Endothelial cell of umbilical vein (primary cell): ENCODE results near the gene NKTR. TPM values are rescaled to one million over a fixed set of nuclear protein-coding genes. Genes with fewer than 3 reads are reported as not detected.
A peak's percentile ranks its signal among the peaks of the same experiment; 100 is the strongest.

ENCODE experiments used
- BruUV-seq: library from RNA; stranded (reverse); fragments of 400-500 nt; replicated peaks from 2 replicates; lab custom pipeline; 2021; lab: Mats Ljungman, UMichigan
- CTCF ChIA-PET: fragments of 300-600, 350-600 bp; sonication (Branson Sonifier 250); formaldehyde crosslinking; loops from one replicate; lab custom pipeline; 2021; ENCODE audit warnings: antibody characterized with exemption, inconsistent platforms; lab: Charles Lee
- POLR2A ChIA-PET: fragments of 300-600, 350-600 bp; sonication (Branson Sonifier 250); formaldehyde crosslinking; loops from one replicate; lab custom pipeline; 2021; ENCODE audit warnings: antibody characterized with exemption, inconsistent platforms; lab: Charles Lee
- DNase-seq: peaks from one replicate; pipeline ENCODE4 v3.0.0-alpha.2; 2011; ENCODE audit warnings: low read depth, low spot score
- FAIRE-seq: peaks from 2 replicates; lab custom pipeline; 2011; peaks lifted over from hg19 to GRCh38; lab: Jason Lieb, UNC
- H2AFZ ChIP-seq: 2 replicates; pipeline ENCODE4 v1.6.0; 2012; ENCODE audit warnings: low read depth, low read length, control low read depth, inconsistent platforms
- H3K27ac ChIP-seq: 2 replicates; pipeline ENCODE4 v1.5.1; 2011; ENCODE audit warnings: low read depth, mild to moderate bottlenecking, control low read depth, low read length, moderate library complexity; ENCODE audit not compliant: insufficient read depth
- H3K27me3 ChIP-seq, 2 experiments: 2 replicates each; pipeline versions ENCODE4 v1.6.0 to v1.6.1; 2011; ENCODE audit warnings: low read length in 2 of 2, mixed read lengths in 1 of 2; ENCODE audit not compliant: control insufficient read depth in 2 of 2, insufficient read depth in 2 of 2
- H3K36me3 ChIP-seq, 2 experiments: 2 replicates in 1 of 2; 3 replicates in 1 of 2; pipeline ENCODE4 v1.5.1; 2011; ENCODE audit warnings: low read length in 2 of 2, mild to moderate bottlenecking in 1 of 2, moderate library complexity in 1 of 2; ENCODE audit not compliant: control insufficient read depth in 2 of 2, insufficient read depth in 2 of 2; ENCODE audit errors: extremely low read depth in 1 of 2
- H3K4me1 ChIP-seq: 3 replicates; pipeline ENCODE4 v1.5.1; 2011; ENCODE audit warnings: mild to moderate bottlenecking, low read length; ENCODE audit not compliant: control insufficient read depth, insufficient read depth; ENCODE audit errors: extremely low read depth
- H3K4me2 ChIP-seq: 2 replicates; pipeline ENCODE4 v1.6.1; 2011; ENCODE audit warnings: low read length, control low read depth, mixed read lengths; ENCODE audit not compliant: insufficient read depth
- H3K4me3 ChIP-seq, 3 experiments: fragments of 200-600 bp in 1 of 3; sonication (generic), shearing (Covaris generic) in 1 of 3; replicated peaks in 1 of 3; 2 replicates each; pipeline ENCODE4 v1.5.1; 2011 to 2016; ENCODE audit warnings: control low read depth in 3 of 3, low read length in 3 of 3, mild to moderate bottlenecking in 2 of 3, inconsistent platforms in 1 of 3, low read depth in 1 of 3, moderate library complexity in 1 of 3; ENCODE audit not compliant: insufficient read depth in 1 of 3
- H3K79me2 ChIP-seq: 2 replicates; pipeline ENCODE4 v1.6.0; 2012; ENCODE audit warnings: low read length, inconsistent platforms; ENCODE audit not compliant: control insufficient read depth, insufficient read depth
- H3K9ac ChIP-seq: replicated peaks from 2 replicates; pipeline ENCODE3; 2011; ENCODE audit warnings: low read length, control low read depth; ENCODE audit not compliant: insufficient read depth; ENCODE audit errors: extremely low read depth
- H3K9me1 ChIP-seq: replicated peaks from 3 replicates; pipeline ENCODE4 v1.6.0; 2011; ENCODE audit warnings: mild to moderate bottlenecking, low read length; ENCODE audit not compliant: control insufficient read depth, insufficient read depth; ENCODE audit errors: extremely low read depth
- H3K9me3 ChIP-seq: replicated peaks from 2 replicates; pipeline ENCODE4 v1.5.1; 2012; ENCODE audit warnings: low read length, inconsistent platforms; ENCODE audit not compliant: control insufficient read depth, insufficient read depth
- H4K20me1 ChIP-seq: replicated peaks from 2 replicates; pipeline ENCODE3; 2011; ENCODE audit warnings: mild to moderate bottlenecking, low read length; ENCODE audit not compliant: control insufficient read depth, insufficient read depth; ENCODE audit errors: extremely low read depth
- EZH2 ChIP-seq: IDR thresholded peaks from 2 replicates; pipeline ENCODE4 v1.6.1; 2012; ENCODE audit warnings: borderline replicate concordance, low read depth, mild to moderate bottlenecking, moderate library complexity, low read length, inconsistent platforms; ENCODE audit not compliant: severe bottlenecking
- FOS ChIP-seq: IDR thresholded peaks from 2 replicates; pipeline ENCODE4 v1.6.1; 2011; ENCODE audit warnings: mild to moderate bottlenecking, low read length, moderate library complexity, borderline replicate concordance; ENCODE audit not compliant: insufficient read depth
- GATA2 ChIP-seq: IDR thresholded peaks from 2 replicates; pipeline ENCODE4 v1.7.0; 2011; ENCODE audit warnings: low read depth, mild to moderate bottlenecking, moderate library complexity, mixed read lengths, low read length; ENCODE audit not compliant: insufficient read length, insufficient read depth
- JUN ChIP-seq: IDR thresholded peaks from 2 replicates; pipeline ENCODE4 v1.6.1; 2011; ENCODE audit warnings: borderline replicate concordance, low read depth; ENCODE audit not compliant: insufficient read length, insufficient read depth
- MAX ChIP-seq: IDR thresholded peaks from 2 replicates; pipeline ENCODE4 v1.6.1; 2011; ENCODE audit not compliant: insufficient read depth, insufficient read length
- MYC ChIP-seq: IDR thresholded peaks from one replicate; pipeline ENCODE4 v1.6.1; 2011; ENCODE audit warnings: mild to moderate bottlenecking, low read depth, low read length
- POLR2A ChIP-seq: IDR thresholded peaks from 2 replicates; pipeline ENCODE4 v1.6.1; 2012; ENCODE audit warnings: low read depth, mild to moderate bottlenecking, control low read depth, low read length
- POLR2AphosphoS5 ChIP-seq: IDR thresholded peaks from 2 replicates; pipeline ENCODE4 v1.6.1; 2012; ENCODE audit warnings: low read depth, mild to moderate bottlenecking, control low read depth, low read length, moderate library complexity; ENCODE audit not compliant: insufficient read depth
- dilution Hi-C: fragments of 300-500 bp; cut with MboI; formaldehyde crosslinking; loops from one replicate; pipeline ENCODE4 v1.15.0; 2019; ENCODE audit warnings: low sequenced_read_pairs; ENCODE audit not compliant: extremely low pct_ligation_motif_present
- intact Hi-C: fragments of 100-400 bp; cut with micrococcal nuclease; formaldehyde crosslinking; loops from one replicate; pipeline ENCODE4 v1.10.0; 2022
- polyA plus RNA-seq, 4 experiments: library from polyadenylated mRNA; depleted of rRNA in 3 of 4; stranded (reverse) in 3 of 4; unstranded in 1 of 4; fragments of >200 nt; gene quantifications; 2 replicates each; pipeline versions ENCODE4 v1.2.1 to v1.2.3, GENCODE V29; 2011 to 2012; ENCODE audit warnings: missing spikeins in 1 of 4
- total RNA-seq: library from RNA; stranded (reverse); gene quantifications from 2 replicates; pipeline ENCODE4 v1.2.3, GENCODE V29; 2021
- TF ChIP-seq, protein P1 (sequence below), 2 donors: IDR thresholded peaks; 1 replicate in 1 of 2; 2 replicates in 1 of 2; pipeline ENCODE4 v1.5.1; 2011; ENCODE audit warnings: low read length in 2 of 2, mild to moderate bottlenecking in 2 of 2, moderate library complexity in 2 of 2, control low read depth in 1 of 2, inconsistent platforms in 1 of 2, low read depth in 1 of 2; ENCODE audit not compliant: insufficient read depth in 1 of 2; ENCODE audit errors: extremely low read depth in 1 of 2

Gene NKTR
- total and polyA plus RNA-seq, 2 donors (not counting 3 experiments of a cell fraction or from before 2014, with no cell fraction given), result 27.4 to 99.0 TPM

DNA sequence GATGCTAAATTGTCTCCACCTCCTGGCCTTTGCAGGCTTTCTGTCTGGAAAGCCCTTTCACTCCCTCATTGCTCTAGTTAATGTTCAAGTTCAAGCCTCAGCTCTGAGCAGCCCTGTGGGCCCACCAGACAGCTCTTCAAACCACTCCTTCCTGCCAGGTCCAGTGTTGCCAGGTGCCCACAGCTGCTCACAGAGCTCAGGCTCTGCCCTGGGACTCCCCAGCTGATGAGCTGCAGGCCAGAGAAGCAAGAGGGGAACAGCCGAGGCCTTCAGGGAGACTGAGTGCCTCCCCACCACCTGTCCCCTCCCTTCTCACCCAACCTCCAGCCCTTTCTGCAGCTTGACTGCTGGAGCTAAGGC is 51.7 kb downstream of the NKTR start:
- CTCF ChIA-PET, result interaction anchor here (1.0 to 2.0 kb wide), 8 partner anchors 10 to 105 kb away, joined by 3 to 15 read pairs (median 4); partner anchors contain the start of genes SEC22C and SS18L2
- dilution Hi-C loops, result no loop called here
- POLR2A ChIA-PET, result no interaction called here

More for the DNA sequence above, 51.7 kb downstream of the NKTR start:
- FAIRE-seq (no peak), DNase-seq (no peak)
- Histone ChIP-seq H3K4me2 (peak overlapping the region; percentile 79), H3K79me2 (peaks cover 37% of the 10 kb centered on the region), H3K27me3 (no peaks in the 10 kb centered on the region), H2AFZ (no peak overlapping the region), H3K9me3 (no peaks in the 10 kb centered on the region), H3K27ac (peak overlapping the region; percentile 57), H3K36me3 (peaks cover 6 to 9% of the 10 kb centered on the region in 2 experiments), H4K20me1 (no peaks in the 10 kb centered on the region), H3K4me1 (peaks cover 36% of the 10 kb centered on the region), H3K9ac (no peak overlapping the region), H3K4me3 (no peak overlapping the region), H3K9me1 (no peaks in the 10 kb centered on the region)
- BruUV-seq, result no TSS peak
- intact Hi-C loops, result loop anchor here (1.0 kb wide), 1 partner anchor 92 kb away; no protein-coding TSS in a partner anchor
- TF ChIP-seq GATA2 (no peak), JUN (no peak), POLR2AphosphoS5 (no peak), FOS (no peak), MYC (no peak), POLR2A (no peak), MAX (no peak), EZH2 (no peak)
- TF ChIP-seq, protein P1, sequence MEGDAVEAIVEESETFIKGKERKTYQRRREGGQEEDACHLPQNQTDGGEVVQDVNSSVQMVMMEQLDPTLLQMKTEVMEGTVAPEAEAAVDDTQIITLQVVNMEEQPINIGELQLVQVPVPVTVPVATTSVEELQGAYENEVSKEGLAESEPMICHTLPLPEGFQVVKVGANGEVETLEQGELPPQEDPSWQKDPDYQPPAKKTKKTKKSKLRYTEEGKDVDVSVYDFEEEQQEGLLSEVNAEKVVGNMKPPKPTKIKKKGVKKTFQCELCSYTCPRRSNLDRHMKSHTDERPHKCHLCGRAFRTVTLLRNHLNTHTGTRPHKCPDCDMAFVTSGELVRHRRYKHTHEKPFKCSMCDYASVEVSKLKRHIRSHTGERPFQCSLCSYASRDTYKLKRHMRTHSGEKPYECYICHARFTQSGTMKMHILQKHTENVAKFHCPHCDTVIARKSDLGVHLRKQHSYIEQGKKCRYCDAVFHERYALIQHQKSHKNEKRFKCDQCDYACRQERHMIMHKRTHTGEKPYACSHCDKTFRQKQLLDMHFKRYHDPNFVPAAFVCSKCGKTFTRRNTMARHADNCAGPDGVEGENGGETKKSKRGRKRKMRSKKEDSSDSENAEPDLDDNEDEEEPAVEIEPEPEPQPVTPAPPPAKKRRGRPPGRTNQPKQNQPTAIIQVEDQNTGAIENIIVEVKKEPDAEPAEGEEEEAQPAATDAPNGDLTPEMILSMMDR (IDR thresholded peaks at IDR 0.05; ENCODE audit: extremely low read depth in 1 of 2, insufficient read depth in 1 of 2, low read depth in 1 of 2, low read length in 2 of 2), result no peak
